SK-N-SH (cell line): ENCODE results near the gene PEDS1.

Experiments used
- CTCF ChIP-seq: fragments of 200-600 bp; sonication (generic); IDR thresholded peaks from 2 replicates; pipeline ENCODE4 v1.6.1; 2017; ENCODE audit warnings: antibody characterized with exemption, mild to moderate bottlenecking, moderate library complexity
- EP300 ChIP-seq, 2 experiments: IDR thresholded peaks; 2 replicates each; pipeline versions ENCODE4 v1.4.0 to v1.6.1; 2012; ENCODE audit warnings: borderline replicate concordance in 1 of 2, low read depth in 1 of 2, low read length in 1 of 2
- GABPA ChIP-seq: IDR thresholded peaks from 2 replicates; pipeline ENCODE4 v1.4.0; 2012; ENCODE audit warnings: low read depth, mild to moderate bottlenecking
- POLR2AphosphoS5 ChIP-seq: IDR thresholded peaks from 2 replicates; pipeline ENCODE4 v1.6.1; 2012; ENCODE audit warnings: low read depth, low read length
- RAD21 ChIP-seq: IDR thresholded peaks from 2 replicates; pipeline ENCODE4 v1.6.1; 2012; ENCODE audit warnings: mild to moderate bottlenecking, low read length
- RFX5 ChIP-seq: IDR thresholded peaks from 2 replicates; pipeline ENCODE4 v1.6.1; 2012; ENCODE audit warnings: mild to moderate bottlenecking, improper control_type of control experiment, low read length
- TAF1 ChIP-seq: IDR thresholded peaks from 2 replicates; pipeline ENCODE4 v1.6.1; 2012; ENCODE audit warnings: low read depth, mild to moderate bottlenecking, low read length, moderate library complexity, borderline replicate concordance
- TF ChIP-seq, protein P1 (sequence below): fragments of 150-350 bp; IDR thresholded peaks from 2 replicates; pipeline ENCODE4 v1.6.1; 2017; ENCODE audit warnings: antibody characterized with exemption, low read length, low read depth, borderline replicate concordance

DNA sequence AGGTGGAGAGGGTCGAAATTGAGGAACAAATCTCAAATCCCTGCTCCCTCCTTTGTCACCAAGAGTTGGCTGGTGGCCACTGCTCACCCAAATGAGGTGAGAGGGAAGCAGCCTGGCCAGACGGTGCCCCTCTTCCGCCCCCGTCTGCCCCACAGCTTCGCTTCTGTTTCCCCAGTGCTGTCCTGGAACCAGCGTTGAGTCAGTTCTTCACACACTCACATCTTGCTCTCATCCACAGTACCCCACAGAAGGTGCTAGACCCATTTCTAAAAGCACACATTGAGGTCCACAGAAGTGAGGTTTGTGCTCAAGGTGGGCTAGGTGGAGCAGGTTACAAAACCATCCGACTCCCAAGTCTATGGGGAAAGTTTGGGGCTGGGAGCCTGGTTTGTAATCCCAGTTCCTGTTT is 40.9 kb upstream of the PEDS1 start:
- TF ChIP-seq TAF1 (no peak), GABPA (no peak), POLR2AphosphoS5 (no peak), CTCF (no peak), EP300 (IDR thresholded peaks at IDR 0.05; ENCODE audit: borderline replicate concordance in 1 of 2, low read depth in 1 of 2, low read length in 1 of 2) (no peak), RFX5 (no peak), RAD21 (no peak)
- TF ChIP-seq, protein P1, sequence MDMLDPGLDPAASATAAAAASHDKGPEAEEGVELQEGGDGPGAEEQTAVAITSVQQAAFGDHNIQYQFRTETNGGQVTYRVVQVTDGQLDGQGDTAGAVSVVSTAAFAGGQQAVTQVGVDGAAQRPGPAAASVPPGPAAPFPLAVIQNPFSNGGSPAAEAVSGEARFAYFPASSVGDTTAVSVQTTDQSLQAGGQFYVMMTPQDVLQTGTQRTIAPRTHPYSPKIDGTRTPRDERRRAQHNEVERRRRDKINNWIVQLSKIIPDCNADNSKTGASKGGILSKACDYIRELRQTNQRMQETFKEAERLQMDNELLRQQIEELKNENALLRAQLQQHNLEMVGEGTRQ, result no peak
